Measurements from ENCODE around the gene MRRF. TPM values are rescaled to one million over a fixed set of nuclear protein-coding genes. Genes with fewer than 3 reads are reported as not detected.
"Not testable (repeated sequence)": the region's sequence is repeated elsewhere in the genome, so short reads cannot be mapped to it uniquely, and the experiment has no call there.

The MRRF gene
- polyA plus RNA-seq, 1 donor (not counting 4 experiments of a cell fraction or from before 2014, with no cell fraction given), result 82.6 TPM

- DNase-seq (ENCODE audit: low read depth, low spot score) (no peak), FAIRE-seq (no peak)
- H3K9me1 ChIP-seq (ENCODE audit: control insufficient read depth, extremely low read depth, insufficient read depth, low read length), result no peaks in the 10 kb centered on the region
- H3K27ac ChIP-seq (ENCODE audit: control insufficient read depth, insufficient read depth, low read length), result no peak overlapping the region
- H3K79me2 ChIP-seq (ENCODE audit: control insufficient read depth, insufficient read depth, low read length), result no peaks in the 10 kb centered on the region
- no peaks in the 10 kb centered on the region for H3K27me3 ChIP-seq (ENCODE audit: control insufficient read depth, extremely low read depth, insufficient read depth, low read length)
- H4K20me1 ChIP-seq (ENCODE audit: control insufficient read depth, extremely low read depth, insufficient read depth, low read length), result no peaks in the 10 kb centered on the region
- TF ChIP-seq CTCF (optimal IDR thresholded peaks at IDR 0.05 in 1 of 3, IDR thresholded peaks at IDR 0.05 in 1 of 3, conservative IDR thresholded peaks at IDR 0.05 in 1 of 3; ENCODE audit: extremely low read depth in 1 of 3, insufficient read depth in 2 of 3, low read length in 3 of 3) (no peak), EZH2 (IDR thresholded peaks at IDR 0.05; ENCODE audit: low read length) (no peak)
- H3K36me3 ChIP-seq (ENCODE audit: control insufficient read depth in 2 of 2, extremely low read depth in 1 of 2, insufficient read depth in 2 of 2, low read length in 2 of 2), result peaks cover 18 to 19% of the 10 kb centered on the region in 2 experiments
- no peak overlapping the region for H2AFZ ChIP-seq (ENCODE audit: control insufficient read depth, low read length)
- dilution Hi-C loops (cut with MboI; ENCODE audit: extremely low pct_ligation_motif_present, low sequenced_read_pairs), result no loop called here
- no peaks in the 10 kb centered on the region for H3K9me3 ChIP-seq (ENCODE audit: control insufficient read depth, low read depth, low read length)
- no peak overlapping the region for H3K4me3 ChIP-seq (ENCODE audit: control insufficient read depth in 2 of 3, extremely low read depth in 1 of 3, insufficient read depth in 2 of 3, low read depth in 1 of 3, low read length in 3 of 3)
- no peak overlapping the region for H3K4me2 ChIP-seq (ENCODE audit: control insufficient read depth, extremely low read depth, insufficient read depth, low read depth, low read length)
- H3K9ac ChIP-seq (ENCODE audit: control insufficient read depth, extremely low read depth, insufficient read depth, low read length), result no peak overlapping the region
- H3K4me1 ChIP-seq (ENCODE audit: control insufficient read depth, extremely low read depth, insufficient read depth, low read length), result no peaks in the 10 kb centered on the region
These were observed 55.8 kb downstream of the MRRF start for GRCh38 chr9:122320413-122320881.

GRCh38 chr9:122322553-122322952 lies 57.9 kb downstream of the MRRF start:
- Histone ChIP-seq H3K4me1 (ENCODE audit: control insufficient read depth, extremely low read depth, insufficient read depth, low read length) (no peaks in the 10 kb centered on the region), H3K27ac (ENCODE audit: control insufficient read depth, insufficient read depth, low read length) (no peak overlapping the region), H2AFZ (ENCODE audit: control insufficient read depth, low read length) (no peak overlapping the region), H3K4me2 (ENCODE audit: control insufficient read depth, extremely low read depth, insufficient read depth, low read depth, low read length) (no peak overlapping the region), H3K36me3 (ENCODE audit: control insufficient read depth in 2 of 2, extremely low read depth in 1 of 2, insufficient read depth in 2 of 2, low read length in 2 of 2) (peaks cover 18 to 19% of the 10 kb centered on the region in 2 experiments), H3K79me2 (ENCODE audit: control insufficient read depth, insufficient read depth, low read length) (no peaks in the 10 kb centered on the region), H4K20me1 (ENCODE audit: control insufficient read depth, extremely low read depth, insufficient read depth, low read length) (no peaks in the 10 kb centered on the region), H3K27me3 (ENCODE audit: control insufficient read depth, extremely low read depth, insufficient read depth, low read length) (no peaks in the 10 kb centered on the region), H3K9me1 (ENCODE audit: control insufficient read depth, extremely low read depth, insufficient read depth, low read length) (no peaks in the 10 kb centered on the region), H3K9me3 (ENCODE audit: control insufficient read depth, low read depth, low read length) (no peaks in the 10 kb centered on the region), H3K4me3 (ENCODE audit: control insufficient read depth in 2 of 3, extremely low read depth in 1 of 3, insufficient read depth in 2 of 3, low read depth in 1 of 3, low read length in 3 of 3) (no peak overlapping the region), H3K9ac (ENCODE audit: control insufficient read depth, extremely low read depth, insufficient read depth, low read length) (no peak overlapping the region)
- TF ChIP-seq CTCF (optimal IDR thresholded peaks at IDR 0.05 in 1 of 3, IDR thresholded peaks at IDR 0.05 in 1 of 3, conservative IDR thresholded peaks at IDR 0.05 in 1 of 3; ENCODE audit: extremely low read depth in 1 of 3, insufficient read depth in 2 of 3, low read length in 3 of 3) (no peak), EZH2 (IDR thresholded peaks at IDR 0.05; ENCODE audit: low read length) (no peak)
- FAIRE-seq (no peak), DNase-seq (ENCODE audit: low read depth, low spot score) (no peak)
- dilution Hi-C loops (cut with MboI; ENCODE audit: extremely low pct_ligation_motif_present, low sequenced_read_pairs), result no loop called here

- H3K27me3 ChIP-seq (ENCODE audit: control insufficient read depth, extremely low read depth, insufficient read depth, low read length); H3K4me2 ChIP-seq (ENCODE audit: control insufficient read depth, extremely low read depth, insufficient read depth, low read depth, low read length); H3K27ac ChIP-seq (ENCODE audit: control insufficient read depth, insufficient read depth, low read length); H2AFZ ChIP-seq (ENCODE audit: control insufficient read depth, low read length); H4K20me1 ChIP-seq (ENCODE audit: control insufficient read depth, extremely low read depth, insufficient read depth, low read length); DNase-seq (ENCODE audit: low read depth, low spot score); H3K79me2 ChIP-seq (ENCODE audit: control insufficient read depth, insufficient read depth, low read length); H3K9me3 ChIP-seq (ENCODE audit: control insufficient read depth, low read depth, low read length); H3K4me1 ChIP-seq (ENCODE audit: control insufficient read depth, extremely low read depth, insufficient read depth, low read length); FAIRE-seq; H3K4me3 ChIP-seq (ENCODE audit: control insufficient read depth in 2 of 3, extremely low read depth in 1 of 3, insufficient read depth in 2 of 3, low read depth in 1 of 3, low read length in 3 of 3); H3K9me1 ChIP-seq (ENCODE audit: control insufficient read depth, extremely low read depth, insufficient read depth, low read length); H3K9ac ChIP-seq (ENCODE audit: control insufficient read depth, extremely low read depth, insufficient read depth, low read length); dilution Hi-C loops (cut with MboI; ENCODE audit: extremely low pct_ligation_motif_present, low sequenced_read_pairs): not testable (repeated sequence)
- peaks cover 19% of the 10 kb centered on the region in 2 experiments for H3K36me3 ChIP-seq (ENCODE audit: control insufficient read depth in 2 of 2, extremely low read depth in 1 of 2, insufficient read depth in 2 of 2, low read length in 2 of 2)
These were observed 60.0 kb downstream of the MRRF start for GRCh38 chr9:122324665-122325064.

Measured in keratinocyte (primary cell).